Glomerular visceral epithelial cell (primary cell): ENCODE results near the gene TPRN.

Experiments used
- DNase-seq: peaks from one replicate; pipeline ENCODE4 v3.0.0-alpha.2; 2016; ENCODE audit errors: extremely low spot score

TPRN gene

GRCh38 chr9:137226338-137227053, 26.0 kb upstream of the TPRN start:
- peak; percentile 78 for DNase-seq

- no peak for DNase-seq
These were observed 25.3 kb upstream of the TPRN start for GRCh38 chr9:137225699-137226331.

- no peak for DNase-seq
These were observed 24.5 kb upstream of the TPRN start, which contains the start of gene CYSRT1 for GRCh38 chr9:137224830-137225694. Gene CYSRT1 (plus strand): TSS chr9:137225174. CDS start chr9:137225622, 448 bp downstream.

GRCh38 chr9:137223078-137223970, 22.8 kb upstream of the TPRN start:
- peak; percentile 99 for DNase-seq

GRCh38 chr9:137222190-137223077, 21.9 kb upstream of the TPRN start, which contains the start of gene RNF208:
Gene RNF208 (minus strand): TSS chr9:137222240. CDS start chr9:137221212, 1,028 bp downstream.
- DNase-seq: no peak

- no peak for DNase-seq
These were observed 21.1 kb upstream of the TPRN start for GRCh38 chr9:137221506-137222111.

GRCh38 chr9:137221095-137221505, 20.6 kb upstream of the TPRN start:
- DNase-seq: no peak

GRCh38 chr9:137220317-137221094, 20.0 kb upstream of the TPRN start:
- DNase-seq: no peak

- DNase-seq: no peak
These were observed 19.3 kb upstream of the TPRN start for GRCh38 chr9:137219757-137220316.

GRCh38 chr9:137218754-137219271, 18.3 kb upstream of the TPRN start:
- DNase-seq: peak; percentile 31

GRCh38 chr9:137218212-137218753, 17.7 kb upstream of the TPRN start:
- DNase-seq: no peak

GRCh38 chr9:137217276-137218211, 17.0 kb upstream of the TPRN start:
- no peak for DNase-seq

- DNase-seq: no peak
These were observed 15.8 kb upstream of the TPRN start for GRCh38 chr9:137216188-137216965.

- DNase-seq: no peak
These were observed 14.8 kb upstream of the TPRN start for GRCh38 chr9:137215196-137215986.

GRCh38 chr9:137214620-137215019, 14.1 kb upstream of the TPRN start:
- no peak for DNase-seq
